GM21423 (cell line): Measurements from ENCODE around the gene DHRS4L2.
"Not testable (repeated sequence)": the region's sequence is repeated elsewhere in the genome, so short reads cannot be mapped to it uniquely, and the experiment has no call there.

ENCODE experiments used
- ATAC-seq: cut with Tn5 transposase; IDR thresholded peaks from one replicate; pipeline ENCODE4 v1.9.1; 2021; ENCODE audit warnings: mild to moderate bottlenecking, moderate library complexity; ENCODE audit not compliant: unreplicated experiment

Gene DHRS4L2

DNA sequence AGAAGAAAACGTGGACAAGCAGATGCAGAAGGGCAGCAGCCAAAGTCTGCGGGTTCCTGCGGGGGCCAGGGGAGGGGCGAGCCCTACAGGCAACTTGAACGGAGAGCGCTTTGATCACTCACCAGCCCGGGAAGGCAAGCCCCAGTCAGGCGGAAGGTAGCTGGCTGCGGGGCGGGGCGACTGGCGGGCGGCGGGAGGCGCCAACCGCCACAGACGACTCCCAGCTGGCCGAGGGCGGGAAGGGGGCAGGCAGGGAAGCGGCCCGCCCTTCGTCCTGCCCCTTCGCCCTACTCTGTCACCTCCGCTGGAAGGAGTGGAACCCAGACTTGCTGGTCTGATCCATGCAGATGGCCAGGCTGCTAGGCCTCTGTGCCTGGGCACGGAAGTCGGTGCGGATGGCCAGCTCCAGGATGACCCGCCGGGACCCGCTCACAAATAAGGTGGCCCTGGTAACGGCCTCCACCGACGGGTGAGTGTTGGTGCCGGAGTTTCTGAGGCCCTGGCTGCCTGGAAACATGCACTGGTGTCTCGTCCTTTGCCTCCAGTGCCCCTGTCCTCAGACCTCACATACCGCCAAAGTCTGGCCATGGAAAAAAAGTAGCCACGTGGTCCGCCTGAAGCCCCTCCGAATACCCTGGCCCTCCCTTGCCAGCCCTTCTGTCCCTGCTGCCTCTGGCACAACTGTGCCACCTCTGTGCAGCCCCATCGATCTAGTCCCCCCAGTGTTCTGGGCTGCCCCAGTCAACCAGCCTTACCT is at the start of gene DHRS4L2:
DHRS4L2 (plus strand) TSS at position 323 of the 757 bp plus-strand sequence; CDS start at position 342, 19 bp downstream.
- ATAC-seq = peak; percentile 87

DNA sequence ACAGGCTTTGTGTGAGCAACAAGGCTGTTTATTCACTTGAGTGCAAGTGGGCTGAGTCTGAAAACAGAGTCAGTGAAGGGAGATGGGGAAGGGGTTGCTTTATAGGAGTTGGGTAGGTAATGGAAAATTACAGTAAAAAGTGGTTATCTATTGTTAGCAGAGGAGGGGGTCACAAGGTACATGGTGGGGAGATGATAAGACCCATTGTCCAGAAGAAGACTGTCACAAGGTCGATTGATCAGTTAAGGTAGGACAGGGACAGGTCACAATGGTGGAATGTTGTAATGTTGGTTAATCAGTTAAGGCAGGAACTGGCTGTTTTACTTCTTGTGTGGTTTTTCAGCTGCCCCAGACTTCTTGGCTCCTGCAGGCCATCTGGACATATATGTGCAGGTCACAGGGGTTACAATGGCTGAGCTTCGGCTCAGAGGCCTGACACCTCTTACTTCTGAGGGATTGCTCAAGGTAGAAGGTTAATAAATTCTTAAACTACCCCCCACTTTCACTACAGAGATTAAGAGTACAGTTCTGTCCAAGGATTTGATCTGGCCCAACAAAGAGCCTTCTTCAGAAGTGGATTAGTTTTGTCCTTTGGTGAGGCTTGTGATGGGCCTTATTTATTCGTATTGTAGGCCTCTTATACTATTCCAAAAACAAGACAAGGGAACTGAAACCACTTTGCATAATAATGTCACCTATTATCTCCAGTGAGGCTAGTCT is 49.0 kb upstream of the DHRS4L2 start:
- ATAC-seq = no peak

DNA sequence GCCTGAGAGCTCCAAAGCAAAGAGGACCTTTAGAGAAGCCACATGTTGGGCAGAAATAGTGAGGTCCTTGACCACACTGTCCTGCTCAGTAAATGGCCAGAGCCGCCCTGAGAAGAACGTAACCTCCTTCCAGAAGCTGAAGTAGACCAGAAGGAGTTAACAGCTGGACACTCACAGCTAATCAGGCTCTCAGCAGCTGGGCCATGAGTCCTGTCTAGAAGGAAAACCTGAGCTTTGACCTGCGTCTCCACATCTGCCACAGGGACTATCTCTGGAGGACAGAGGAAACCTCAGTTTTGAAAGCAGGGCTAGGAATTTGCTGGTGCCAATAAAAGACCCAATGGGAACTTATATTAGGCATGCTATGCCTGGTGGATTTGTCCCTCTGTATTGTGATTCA is 47.5 kb upstream of the DHRS4L2 start:
- no peak for ATAC-seq

DNA sequence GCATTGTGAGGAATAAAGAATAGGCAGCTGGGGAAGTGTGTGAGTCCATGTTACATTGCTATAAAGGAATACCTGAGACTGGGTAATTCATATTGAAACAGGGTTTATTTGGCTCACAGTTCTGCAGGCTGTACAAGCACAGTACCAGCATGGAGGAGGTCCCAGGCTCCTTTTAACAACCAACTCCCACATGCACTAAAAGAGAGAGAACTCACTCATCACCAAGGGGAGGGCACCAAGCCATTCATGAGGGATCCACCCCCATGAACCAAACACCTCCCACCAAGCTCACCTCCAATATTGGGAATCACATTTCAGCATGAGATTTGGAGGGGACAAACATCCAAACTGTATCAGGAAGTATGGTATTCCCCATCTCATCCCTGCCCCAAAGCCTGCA is 47.1 kb upstream of the DHRS4L2 start:
- ATAC-seq = no peak

DNA sequence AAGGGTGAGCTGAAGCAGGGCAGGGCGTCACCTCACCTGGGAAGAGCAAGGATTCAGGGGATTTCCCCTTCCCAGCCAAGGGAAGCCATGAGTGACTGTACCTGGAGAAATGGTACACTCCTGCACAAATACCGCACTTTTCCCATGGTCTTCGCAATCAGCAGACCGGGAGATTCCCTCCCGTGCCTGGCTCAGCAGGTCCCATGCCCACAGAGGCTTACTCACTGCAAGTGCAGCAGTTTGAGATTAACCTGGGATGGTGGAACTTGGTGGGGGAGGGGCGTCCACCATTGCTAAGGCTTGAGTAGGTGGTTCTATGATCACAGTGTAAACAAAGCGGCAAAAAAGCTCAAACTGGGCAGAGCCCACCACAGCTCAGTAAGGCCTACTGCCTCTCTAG is 46.1 kb upstream of the DHRS4L2 start:
- no peak for ATAC-seq

DNA sequence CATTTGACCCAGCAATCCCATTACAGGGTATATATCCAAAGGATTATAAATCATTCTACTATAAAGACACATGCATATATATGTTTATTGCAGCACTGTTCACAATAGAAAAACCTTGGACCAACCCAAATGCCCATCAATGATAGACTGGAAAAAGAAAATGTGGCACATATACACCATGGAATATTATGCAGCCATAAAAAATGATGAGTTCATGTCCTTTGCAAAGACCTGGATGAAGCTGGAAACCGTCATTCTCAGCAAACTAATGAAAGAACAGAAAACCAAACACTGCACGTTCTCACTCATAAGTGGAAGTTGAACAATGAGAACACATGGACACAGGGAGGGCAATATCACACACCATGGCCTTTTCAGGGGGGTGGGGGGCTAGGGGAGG is 39.7 kb upstream of the DHRS4L2 start:
- not testable (repeated sequence) for ATAC-seq

DNA sequence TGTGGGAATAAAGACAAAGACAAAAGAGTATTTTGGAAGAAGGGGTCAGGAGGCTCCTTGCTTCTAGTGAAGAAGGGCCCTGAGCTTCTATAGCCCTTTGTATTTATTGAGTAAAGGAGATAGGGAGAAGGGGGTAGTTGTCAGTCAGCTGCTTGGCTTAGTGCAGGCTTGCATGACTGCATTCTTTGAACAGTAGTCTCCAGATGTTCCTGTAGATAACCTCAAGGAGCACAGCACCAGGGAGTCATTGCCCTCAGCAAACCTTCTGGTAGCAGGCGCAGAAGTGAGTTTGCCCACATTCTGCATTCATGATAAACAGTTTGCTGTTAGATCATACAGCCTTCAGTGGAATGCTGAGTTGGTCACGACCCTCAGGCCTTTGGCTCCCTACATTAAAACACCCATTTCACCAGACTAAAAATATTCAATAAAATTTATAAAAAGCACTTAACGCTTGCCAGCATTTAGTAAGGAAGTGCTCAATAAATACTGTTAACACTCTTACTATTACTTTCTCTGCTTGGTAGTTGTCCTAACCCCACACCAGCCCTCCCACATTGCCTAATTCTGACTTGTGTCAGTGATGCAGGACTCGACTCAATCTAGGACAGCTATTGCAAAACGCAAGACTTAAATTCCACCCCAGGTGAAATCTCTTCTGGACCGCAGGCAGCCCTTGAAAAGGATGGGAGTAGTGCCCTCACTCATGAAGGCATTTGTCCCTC is 38.2 kb upstream of the DHRS4L2 start:
- ATAC-seq = no peak

DNA sequence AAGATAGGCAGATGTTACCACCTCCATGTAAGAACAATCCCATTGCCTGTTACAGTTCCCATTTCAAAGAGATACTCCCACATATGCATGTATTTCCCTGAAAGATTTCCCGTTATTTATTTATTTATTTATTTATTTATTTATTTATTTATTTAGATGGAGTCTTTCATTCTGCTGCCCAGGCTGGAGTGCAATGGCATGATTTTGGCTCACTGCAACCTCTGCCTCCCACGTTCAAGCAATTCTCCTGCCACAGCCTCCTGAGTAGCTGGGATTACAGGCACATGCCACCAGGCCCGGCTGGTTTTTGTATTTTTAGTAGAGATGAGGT is 37.6 kb upstream of the DHRS4L2 start:
- not testable (repeated sequence) for ATAC-seq

DNA sequence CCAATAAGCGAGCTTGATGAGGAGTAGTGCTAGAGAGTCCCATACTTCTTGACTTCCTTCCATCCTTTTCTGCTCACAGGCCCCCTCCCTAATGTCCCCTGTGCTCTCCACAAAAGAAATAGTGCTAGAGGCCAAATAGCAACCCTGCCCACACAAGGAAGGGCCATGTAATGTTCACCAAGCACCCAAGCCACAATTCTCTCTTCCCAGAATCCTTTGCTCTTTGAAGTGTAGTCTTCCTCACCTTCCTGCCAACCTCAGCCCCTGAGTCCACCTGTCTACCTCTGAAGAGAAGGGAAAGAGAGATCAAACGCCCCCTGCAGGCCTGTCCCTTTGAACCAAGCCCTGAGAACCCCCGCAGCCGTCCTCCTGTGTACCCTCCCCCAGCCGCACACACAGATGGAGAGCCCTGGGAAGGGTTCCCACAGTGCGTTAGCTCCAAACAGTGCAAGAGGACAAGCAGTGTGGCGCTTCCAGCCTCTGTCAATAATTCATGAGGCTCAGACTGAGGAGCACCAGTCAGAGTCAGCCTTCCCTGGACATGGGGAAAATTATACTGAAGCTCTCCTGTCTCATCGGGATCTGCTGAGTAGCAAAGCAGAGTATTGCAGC is 37.0 kb upstream of the DHRS4L2 start:
- no peak for ATAC-seq

DNA sequence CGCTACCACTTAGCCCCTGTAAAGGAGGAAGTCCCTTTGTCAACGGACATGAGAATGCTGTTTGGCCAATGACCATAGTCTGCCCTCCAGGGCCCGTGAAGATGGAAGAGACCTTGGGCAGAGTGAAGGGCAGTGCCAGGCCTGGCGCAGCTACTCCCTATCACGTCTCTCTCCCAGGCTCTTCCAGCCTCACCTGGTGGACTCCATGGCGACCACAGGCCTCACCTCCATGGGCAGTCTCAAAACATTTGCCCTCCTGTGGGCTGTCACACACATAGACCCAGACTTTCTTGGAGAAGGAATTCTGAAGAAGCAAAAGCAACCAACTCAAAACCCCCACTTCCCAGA is 35.6 kb upstream of the DHRS4L2 start:
- ATAC-seq = not testable (repeated sequence)

DNA sequence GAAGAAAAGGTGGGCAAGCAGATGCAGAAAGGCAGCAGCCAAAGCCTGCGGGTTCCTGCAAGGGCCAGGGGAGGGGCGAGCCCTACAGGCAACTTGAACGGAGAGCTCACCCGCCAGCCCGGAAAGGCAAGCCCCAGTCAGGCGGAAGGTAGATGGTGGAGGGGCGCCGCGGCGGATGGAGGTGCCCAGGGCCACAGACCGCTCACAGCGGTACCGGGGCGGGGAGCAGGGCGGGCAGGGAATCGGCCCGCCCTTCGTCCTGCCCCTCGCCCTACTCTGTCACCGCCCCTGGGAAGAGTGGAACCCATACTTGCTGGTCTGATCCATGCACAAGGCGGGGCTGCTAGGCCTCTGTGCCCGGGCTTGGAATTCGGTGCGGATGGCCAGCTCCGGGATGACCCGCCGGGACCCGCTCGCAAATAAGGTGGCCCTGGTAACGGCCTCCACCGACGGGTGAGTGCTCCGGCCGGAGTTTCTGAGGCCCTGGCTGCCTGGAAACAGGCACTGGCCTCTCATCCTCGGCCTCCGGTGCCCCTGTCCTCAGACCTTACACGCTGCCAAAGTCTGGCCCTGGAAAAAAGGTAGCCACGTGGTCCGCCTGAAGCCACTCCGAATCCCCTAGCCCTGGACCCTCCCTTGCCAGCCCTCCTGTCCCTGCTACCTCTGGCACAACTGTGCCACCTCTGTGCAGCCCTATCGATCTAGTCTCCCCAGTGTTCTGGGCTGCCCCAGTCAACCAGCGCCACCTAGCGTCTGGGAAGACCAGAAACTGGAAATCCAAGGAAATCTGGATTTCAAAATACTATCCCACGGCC is 35.1 kb upstream of the DHRS4L2 start, which contains the start of gene DHRS4:
DHRS4 (plus strand) TSS at position 307 of the 815 bp plus-strand sequence; CDS start at position 326, 19 bp downstream.
- peak; percentile 81 for ATAC-seq

DNA sequence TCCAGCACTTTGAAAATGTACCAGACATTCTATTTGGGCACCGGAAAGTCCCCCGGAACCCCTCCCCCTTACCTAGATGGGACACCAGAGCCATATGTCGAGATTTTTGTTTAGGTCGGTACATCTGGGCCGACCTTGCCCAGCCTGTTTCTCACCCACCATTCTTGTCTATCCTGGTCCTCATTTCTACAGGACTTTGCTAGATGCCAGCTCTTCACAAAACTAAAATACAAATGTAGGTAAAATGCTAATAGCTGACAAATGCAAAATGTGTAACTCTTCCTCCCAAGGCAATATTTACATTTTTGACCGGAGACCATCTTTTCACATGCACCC is 34.5 kb upstream of the DHRS4L2 start:
- not testable (repeated sequence) for ATAC-seq

DNA sequence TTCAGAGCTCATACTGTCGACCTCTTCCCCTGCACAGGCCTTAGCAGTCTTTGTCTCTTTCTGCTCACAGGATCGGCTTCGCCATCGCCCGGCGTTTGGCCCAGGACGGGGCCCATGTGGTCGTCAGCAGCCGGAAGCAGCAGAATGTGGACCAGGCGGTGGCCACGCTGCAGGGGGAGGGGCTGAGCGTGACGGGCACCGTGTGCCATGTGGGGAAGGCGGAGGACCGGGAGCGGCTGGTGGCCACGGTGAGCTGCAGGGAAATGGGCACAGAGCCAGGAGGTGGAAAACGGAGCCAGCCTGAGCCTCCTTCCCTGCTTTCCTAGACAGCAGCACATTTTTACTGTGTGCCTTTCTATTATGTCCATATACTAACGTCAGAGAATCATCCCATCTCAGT is 33.8 kb upstream of the DHRS4L2 start:
- ATAC-seq = not testable (repeated sequence)

DNA sequence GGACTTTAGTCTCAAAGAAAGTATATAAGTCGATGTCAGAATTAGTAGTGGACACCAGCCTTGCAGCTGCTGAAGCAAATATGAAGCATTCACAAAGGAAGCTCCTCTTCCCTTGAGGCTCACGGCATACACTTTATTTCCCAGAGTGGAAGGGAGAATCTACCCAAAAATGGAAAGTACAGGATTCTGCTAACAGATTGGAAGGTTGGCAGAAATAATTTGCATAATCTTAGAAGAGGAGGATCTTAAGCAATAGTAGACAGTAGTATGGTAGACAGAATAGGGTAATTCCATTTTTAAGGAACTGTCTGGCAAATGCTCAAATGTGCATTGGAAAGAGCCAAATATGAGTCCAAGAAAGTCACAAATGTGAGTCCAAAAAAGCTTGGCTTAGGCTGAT is 32.9 kb upstream of the DHRS4L2 start:
- ATAC-seq = not testable (repeated sequence)

DNA sequence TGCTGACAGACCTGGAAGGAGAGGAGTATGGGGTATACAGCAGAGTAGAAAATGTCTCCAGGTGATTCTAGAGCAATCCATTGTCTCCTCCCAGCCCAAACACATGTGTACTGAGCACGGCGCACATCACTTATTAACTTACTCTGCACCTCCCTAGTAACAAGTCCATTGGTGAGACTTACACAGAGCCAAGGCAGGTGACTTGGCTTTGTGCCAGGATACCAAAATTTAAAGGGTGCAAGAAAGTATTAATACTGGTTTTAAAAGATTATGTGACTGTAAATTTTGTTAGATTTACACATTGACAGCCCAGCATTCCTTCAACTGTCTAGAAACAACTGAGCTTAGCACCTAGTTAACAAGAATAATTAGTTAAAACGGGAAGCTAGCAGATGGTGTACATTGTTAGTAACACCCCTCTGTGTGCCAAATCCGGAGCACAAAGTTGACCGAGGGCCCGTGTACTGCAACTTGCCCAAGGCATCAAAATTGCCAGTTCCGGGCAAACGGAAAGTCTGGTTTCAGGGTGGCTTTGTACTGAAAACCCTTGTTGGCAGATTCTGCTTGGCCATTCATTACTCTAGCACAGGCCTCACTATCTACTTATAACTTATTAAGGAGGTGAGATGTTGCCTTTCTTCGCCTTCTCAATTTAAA is 30.7 kb upstream of the DHRS4L2 start:
- ATAC-seq = not testable (repeated sequence)

DNA sequence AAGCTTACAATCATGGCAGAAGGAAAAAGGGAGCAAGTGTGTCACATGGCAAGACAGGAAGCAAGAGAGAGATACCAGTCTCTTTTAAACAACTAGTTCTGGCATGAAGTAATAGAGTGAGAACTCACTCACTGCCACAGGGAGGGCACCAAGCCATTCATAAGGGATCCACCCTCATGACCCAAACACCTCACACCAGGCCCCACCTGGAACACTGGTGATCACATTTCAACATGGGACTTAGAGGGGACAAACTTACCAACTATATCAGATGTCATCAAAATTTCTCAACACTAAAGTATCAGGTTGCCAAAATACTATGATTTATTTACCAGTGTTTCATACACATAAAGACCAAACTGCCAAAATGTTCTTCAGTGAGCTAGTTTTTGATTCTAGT is 27.8 kb upstream of the DHRS4L2 start:
- ATAC-seq = not testable (repeated sequence)

DNA sequence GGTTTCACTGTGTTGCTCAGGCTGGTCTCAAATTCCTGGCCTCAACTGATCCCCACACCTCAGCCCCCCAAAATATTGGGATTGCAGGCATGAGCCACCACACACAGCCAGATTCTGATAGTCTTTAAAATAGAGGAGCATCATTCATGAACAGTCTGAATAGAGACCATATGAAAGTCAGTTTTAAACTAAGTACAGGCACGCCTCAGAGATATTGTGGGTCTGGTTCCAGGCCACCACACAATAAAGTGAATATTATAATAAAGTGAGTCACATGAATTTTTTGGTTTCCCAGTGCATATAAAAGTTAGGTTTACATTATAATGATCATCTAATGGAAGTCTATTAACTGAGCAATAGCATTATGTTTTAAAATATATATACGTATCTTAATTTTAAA is 27.0 kb upstream of the DHRS4L2 start:
- ATAC-seq = not testable (repeated sequence)

DNA sequence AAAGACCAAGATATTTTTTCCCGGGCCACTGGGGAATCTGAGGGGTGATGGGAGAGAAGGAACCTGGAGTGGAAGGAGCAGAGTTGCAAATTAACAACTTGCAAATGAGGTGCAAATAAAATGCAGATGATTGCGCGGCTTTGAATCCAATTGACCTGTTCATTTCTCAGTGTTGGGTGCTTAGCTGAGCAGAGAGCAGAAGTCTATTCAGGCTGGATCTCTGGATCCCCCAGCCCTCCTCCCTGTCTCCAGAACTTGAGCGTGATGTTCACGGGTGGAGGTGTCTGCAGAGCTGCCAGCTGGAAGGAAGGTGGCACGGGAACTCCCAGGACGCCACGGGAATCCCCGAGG is 19.6 kb upstream of the DHRS4L2 start:
- not testable (repeated sequence) for ATAC-seq

DNA sequence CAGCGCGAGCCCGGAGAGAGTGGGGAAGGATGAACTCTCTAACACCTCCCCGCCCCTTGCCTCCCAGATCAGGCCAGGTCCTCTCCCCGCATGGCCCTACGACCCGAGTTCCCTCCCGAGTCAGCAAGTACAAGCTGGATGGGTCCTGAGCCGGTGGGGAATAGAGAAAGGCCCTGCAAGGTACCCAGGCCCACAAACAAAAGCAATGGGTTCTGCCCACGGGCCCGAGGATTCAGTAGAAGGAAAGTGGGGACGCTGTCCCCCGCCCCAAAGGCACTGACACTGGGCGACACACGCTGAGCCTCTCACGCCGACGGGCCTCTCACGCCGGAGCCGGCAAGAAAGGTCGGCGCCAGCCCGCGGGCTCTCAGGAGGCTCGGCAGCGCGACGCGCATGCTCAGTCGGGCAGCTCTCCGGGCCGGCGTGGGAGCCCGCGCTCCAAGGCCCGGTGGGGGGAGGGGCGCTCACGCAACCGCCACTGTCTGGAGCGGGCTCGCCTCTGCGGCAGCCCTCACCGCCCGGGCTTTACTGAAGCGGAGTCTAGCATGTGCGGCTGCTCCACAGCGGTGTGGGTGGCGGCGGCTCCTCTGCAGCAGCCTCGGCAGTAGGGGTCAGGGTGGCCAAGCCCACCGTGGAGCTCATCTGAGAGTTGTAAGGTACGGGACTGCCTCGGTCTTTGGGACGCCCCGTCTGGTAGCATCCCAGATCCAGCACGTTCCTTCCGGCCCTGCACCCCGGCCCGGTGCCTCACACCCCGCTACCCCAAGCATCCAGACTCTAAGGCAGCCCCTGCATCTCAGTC is 19.0 kb upstream of the DHRS4L2 start:
- ATAC-seq = peak; percentile 55
